Neural cell (in vitro differentiated cells): ENCODE results near the gene DNM3. TPM values are rescaled to one million over a fixed set of nuclear protein-coding genes. Genes with fewer than 3 reads are reported as not detected.

Source experiments
- H2AFZ ChIP-seq: fragments of 200-600, 300-800 bp; sonication (generic), shearing (Covaris generic); 2 replicates; pipeline ENCODE4 v1.6.0; 2014; ENCODE audit warnings: low read depth, mild to moderate bottlenecking, antibody characterized with exemption, low read length, moderate library complexity
- H3F3A ChIP-seq: fragments of 200-600 bp; shearing (Covaris generic); 2 replicates; pipeline ENCODE4 v1.6.1; 2016; ENCODE audit warnings: mild to moderate bottlenecking, moderate library complexity, mixed read lengths, antibody characterized with exemption, low read length; ENCODE audit not compliant: insufficient read depth, poor library complexity, severe bottlenecking
- H3K27ac ChIP-seq: fragments of 200-600, 300-800 bp; sonication (generic), shearing (Covaris generic); 2 replicates; pipeline ENCODE4 v1.5.1; 2014; ENCODE audit warnings: mild to moderate bottlenecking, low read length, moderate library complexity
- H3K27me3 ChIP-seq: fragments of 300-800, 200-600 bp; sonication (generic), shearing (Covaris generic); 2 replicates; pipeline ENCODE4 v1.6.0; 2014; ENCODE audit warnings: mild to moderate bottlenecking, low read depth, low read length, moderate library complexity; ENCODE audit not compliant: insufficient read depth
- H3K36me3 ChIP-seq: fragments of 300-800, 200-600 bp; sonication (generic), shearing (Covaris generic); 2 replicates; pipeline ENCODE4 v1.5.1; 2014; ENCODE audit warnings: mild to moderate bottlenecking, antibody characterized with exemption, low read length, moderate library complexity; ENCODE audit not compliant: insufficient read depth
- H3K4me2 ChIP-seq: fragments of 300-800, 200-600 bp; sonication (generic), shearing (Covaris generic); 2 replicates; pipeline ENCODE4 v1.6.0; 2014; ENCODE audit warnings: mild to moderate bottlenecking, low read length
- H3K4me3 ChIP-seq: fragments of 300-800, 200-600 bp; sonication (generic), shearing (Covaris generic); 2 replicates; pipeline ENCODE4 v1.5.1; 2014; ENCODE audit warnings: mild to moderate bottlenecking, low read length, moderate library complexity
- H3K79me2 ChIP-seq: fragments of 200-600 bp; shearing (Covaris generic); replicated peaks from 2 replicates; pipeline ENCODE4 v1.6.0; 2014; ENCODE audit warnings: mild to moderate bottlenecking, low read length, moderate library complexity; ENCODE audit not compliant: insufficient read depth
- H3K9ac ChIP-seq: fragments of 300-800, 200-600 bp; sonication (generic), shearing (Covaris generic); 2 replicates; pipeline ENCODE4 v1.6.1; 2016; ENCODE audit warnings: mild to moderate bottlenecking, low read length, mixed read lengths
- H3K9me2 ChIP-seq: fragments of 200-600 bp; shearing (Covaris generic); 2 replicates; pipeline ENCODE4 v1.6.1; 2016; ENCODE audit warnings: mild to moderate bottlenecking, low read length, mixed read lengths; ENCODE audit not compliant: insufficient read depth
- H3K9me3 ChIP-seq: fragments of 200-600, 300-800 bp; sonication (generic), shearing (Covaris generic); 2 replicates; pipeline ENCODE4 v1.6.1; 2016; ENCODE audit warnings: mild to moderate bottlenecking, mixed run types, low read length, moderate library complexity, mixed read lengths
- H4K20me1 ChIP-seq: fragments of 200-600 bp; shearing (Covaris generic); 2 replicates; pipeline ENCODE4 v1.6.1; 2016; ENCODE audit warnings: mild to moderate bottlenecking, mixed run types; ENCODE audit not compliant: insufficient read depth
- EP300 ChIP-seq: fragments of 450-650 bp; conservative IDR thresholded peaks from 2 replicates; pipeline ENCODE4 v1.6.1; 2014; ENCODE audit warnings: antibody characterized with exemption, mild to moderate bottlenecking, moderate library complexity; ENCODE audit not compliant: poor library complexity, severe bottlenecking
- EZH2 ChIP-seq: fragments of 200-600, 300-800 bp; shearing (Covaris generic), sonication (generic); IDR thresholded peaks from 2 replicates; pipeline ENCODE4 v1.6.1; 2014; ENCODE audit warnings: antibody characterized with exemption, low read length, borderline replicate concordance, mild to moderate bottlenecking; ENCODE audit not compliant: insufficient read depth, poor library complexity, severe bottlenecking
- MXI1 ChIP-seq: fragments of 450-650 bp; conservative IDR thresholded peaks from 2 replicates; pipeline ENCODE4 v1.6.1; 2014; ENCODE audit warnings: antibody characterized with exemption, mild to moderate bottlenecking; ENCODE audit not compliant: poor library complexity, severe bottlenecking
- POLR2AphosphoS5 ChIP-seq: IDR thresholded peaks from 2 replicates; pipeline ENCODE4 v1.6.1; 2012
- RAD21 ChIP-seq: fragments of 450-650 bp; conservative IDR thresholded peaks from 2 replicates; pipeline ENCODE4 v1.6.1; 2014; ENCODE audit warnings: antibody characterized with exemption, mild to moderate bottlenecking, moderate library complexity
- SMC3 ChIP-seq: fragments of 450-650 bp; conservative IDR thresholded peaks from 2 replicates; pipeline ENCODE4 v1.6.1; 2014; ENCODE audit warnings: antibody characterized with exemption, mild to moderate bottlenecking, moderate library complexity; ENCODE audit not compliant: poor library complexity
- TAF1 ChIP-seq: IDR thresholded peaks from 2 replicates; pipeline ENCODE4 v1.6.1; 2012; ENCODE audit warnings: low read depth
- polyA plus RNA-seq: library from polyadenylated mRNA; depleted of rRNA; stranded (reverse); fragments of >200 nt; gene quantifications from 2 replicates; pipeline ENCODE4 v1.2.3, GENCODE V29; 2014
- TF ChIP-seq, protein P1 (sequence below): IDR thresholded peaks from 2 replicates; pipeline ENCODE4 v1.6.1; 2012; ENCODE audit warnings: borderline replicate concordance
- TF ChIP-seq, protein P2 (sequence below): fragments of 450-650 bp; IDR thresholded peaks from 2 replicates; pipeline ENCODE4 v1.5.1; 2014; ENCODE audit warnings: antibody characterized with exemption, mild to moderate bottlenecking, moderate library complexity; ENCODE audit not compliant: poor library complexity, severe bottlenecking

The DNM3 gene
- polyA plus RNA-seq, 1 donor from 2014 or later, result 37.1 TPM

DNA sequence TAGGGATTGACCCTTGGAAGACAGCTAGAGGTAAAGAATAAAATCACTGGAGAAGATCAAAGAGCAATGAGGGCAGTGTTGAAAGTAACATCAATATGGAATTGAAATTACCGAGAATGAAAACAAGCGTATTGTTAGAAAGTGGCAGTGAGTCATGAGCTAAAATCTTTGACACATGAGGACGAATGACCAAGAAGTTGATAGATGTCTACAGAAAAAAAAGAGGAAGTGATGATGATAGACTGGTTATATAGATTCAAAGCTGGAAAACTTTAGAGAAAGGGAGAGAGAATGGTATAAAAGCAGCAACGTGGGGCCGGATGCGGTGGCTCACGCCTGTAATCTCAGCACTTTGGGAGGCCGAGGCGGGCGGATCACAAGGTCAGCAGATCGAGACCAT, 12.5 kb upstream of the DNM3 start:
- no peaks in the 10 kb centered on the region for H4K20me1 ChIP-seq
- H3K27ac ChIP-seq, result no peak overlapping the region
- no peak overlapping the region for H3K9ac ChIP-seq
- no peaks in the 10 kb centered on the region for H3K36me3 ChIP-seq
- no peaks in the 10 kb centered on the region for H3F3A ChIP-seq
- H3K4me3 ChIP-seq, result no peak overlapping the region
- no peak for TF ChIP-seq EP300
- no peak for TF ChIP-seq RAD21
- no peak for TF ChIP-seq POLR2AphosphoS5
- no peaks in the 10 kb centered on the region for H3K27me3 ChIP-seq
- peaks cover 4% of the 10 kb centered on the region for H3K9me3 ChIP-seq
- H3K79me2 ChIP-seq, result no peaks in the 10 kb centered on the region
- no peaks in the 10 kb centered on the region for H3K9me2 ChIP-seq
- no peak overlapping the region for H3K4me2 ChIP-seq
- H2AFZ ChIP-seq, result no peak overlapping the region

DNA sequence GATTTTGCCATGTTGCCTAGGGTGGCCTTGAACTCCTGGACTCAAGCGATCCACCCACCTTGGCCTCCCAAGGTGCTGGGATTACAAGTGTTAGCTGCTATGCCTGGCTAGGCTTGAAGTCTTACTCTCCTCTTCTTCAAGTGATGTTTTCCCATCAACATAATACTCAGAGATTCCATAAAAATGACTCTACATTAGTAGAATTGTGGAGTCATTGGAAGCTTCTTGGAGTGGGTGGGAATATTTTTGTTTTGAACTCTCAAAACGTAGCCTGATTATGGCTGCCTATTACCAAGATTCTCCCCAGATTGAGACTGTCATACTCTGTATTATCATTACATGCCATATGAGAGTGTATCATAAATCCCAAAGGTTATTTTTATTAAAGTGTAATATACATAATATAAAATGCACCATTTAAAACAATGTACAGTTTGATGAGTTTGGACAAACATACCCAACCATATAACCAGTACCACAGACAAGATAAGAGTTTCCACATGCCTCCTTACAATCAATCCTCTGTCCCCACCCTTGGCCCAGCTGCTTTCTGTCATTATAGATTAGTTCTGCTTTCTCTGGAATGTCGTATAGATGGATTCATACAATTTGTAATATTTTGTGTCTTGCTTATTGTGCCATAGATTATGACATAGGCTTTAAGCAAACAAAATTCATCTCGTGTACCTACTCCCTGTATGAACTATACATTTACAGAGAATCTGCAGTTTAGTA, 8.0 kb upstream of the DNM3 start:
- Histone ChIP-seq H3K4me3 (no peak overlapping the region), H3K9me3 (no peaks in the 10 kb centered on the region), H3K9ac (no peak overlapping the region), H3K27ac (no peak overlapping the region), H3K4me2 (no peak overlapping the region), H3K9me2 (no peaks in the 10 kb centered on the region), H4K20me1 (no peaks in the 10 kb centered on the region), H3F3A (no peaks in the 10 kb centered on the region), H2AFZ (no peak overlapping the region), H3K36me3 (no peaks in the 10 kb centered on the region), H3K27me3 (no peaks in the 10 kb centered on the region), H3K79me2 (no peaks in the 10 kb centered on the region)
- no peak for TF ChIP-seq EP300
- TF ChIP-seq POLR2AphosphoS5, result no peak
- TF ChIP-seq, protein P1, sequence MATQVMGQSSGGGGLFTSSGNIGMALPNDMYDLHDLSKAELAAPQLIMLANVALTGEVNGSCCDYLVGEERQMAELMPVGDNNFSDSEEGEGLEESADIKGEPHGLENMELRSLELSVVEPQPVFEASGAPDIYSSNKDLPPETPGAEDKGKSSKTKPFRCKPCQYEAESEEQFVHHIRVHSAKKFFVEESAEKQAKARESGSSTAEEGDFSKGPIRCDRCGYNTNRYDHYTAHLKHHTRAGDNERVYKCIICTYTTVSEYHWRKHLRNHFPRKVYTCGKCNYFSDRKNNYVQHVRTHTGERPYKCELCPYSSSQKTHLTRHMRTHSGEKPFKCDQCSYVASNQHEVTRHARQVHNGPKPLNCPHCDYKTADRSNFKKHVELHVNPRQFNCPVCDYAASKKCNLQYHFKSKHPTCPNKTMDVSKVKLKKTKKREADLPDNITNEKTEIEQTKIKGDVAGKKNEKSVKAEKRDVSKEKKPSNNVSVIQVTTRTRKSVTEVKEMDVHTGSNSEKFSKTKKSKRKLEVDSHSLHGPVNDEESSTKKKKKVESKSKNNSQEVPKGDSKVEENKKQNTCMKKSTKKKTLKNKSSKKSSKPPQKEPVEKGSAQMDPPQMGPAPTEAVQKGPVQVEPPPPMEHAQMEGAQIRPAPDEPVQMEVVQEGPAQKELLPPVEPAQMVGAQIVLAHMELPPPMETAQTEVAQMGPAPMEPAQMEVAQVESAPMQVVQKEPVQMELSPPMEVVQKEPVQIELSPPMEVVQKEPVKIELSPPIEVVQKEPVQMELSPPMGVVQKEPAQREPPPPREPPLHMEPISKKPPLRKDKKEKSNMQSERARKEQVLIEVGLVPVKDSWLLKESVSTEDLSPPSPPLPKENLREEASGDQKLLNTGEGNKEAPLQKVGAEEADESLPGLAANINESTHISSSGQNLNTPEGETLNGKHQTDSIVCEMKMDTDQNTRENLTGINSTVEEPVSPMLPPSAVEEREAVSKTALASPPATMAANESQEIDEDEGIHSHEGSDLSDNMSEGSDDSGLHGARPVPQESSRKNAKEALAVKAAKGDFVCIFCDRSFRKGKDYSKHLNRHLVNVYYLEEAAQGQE, result no peak
- no peak for TF ChIP-seq SMC3
- TF ChIP-seq RAD21, result no peak
- no peak for TF ChIP-seq EZH2
- TF ChIP-seq, protein P2, sequence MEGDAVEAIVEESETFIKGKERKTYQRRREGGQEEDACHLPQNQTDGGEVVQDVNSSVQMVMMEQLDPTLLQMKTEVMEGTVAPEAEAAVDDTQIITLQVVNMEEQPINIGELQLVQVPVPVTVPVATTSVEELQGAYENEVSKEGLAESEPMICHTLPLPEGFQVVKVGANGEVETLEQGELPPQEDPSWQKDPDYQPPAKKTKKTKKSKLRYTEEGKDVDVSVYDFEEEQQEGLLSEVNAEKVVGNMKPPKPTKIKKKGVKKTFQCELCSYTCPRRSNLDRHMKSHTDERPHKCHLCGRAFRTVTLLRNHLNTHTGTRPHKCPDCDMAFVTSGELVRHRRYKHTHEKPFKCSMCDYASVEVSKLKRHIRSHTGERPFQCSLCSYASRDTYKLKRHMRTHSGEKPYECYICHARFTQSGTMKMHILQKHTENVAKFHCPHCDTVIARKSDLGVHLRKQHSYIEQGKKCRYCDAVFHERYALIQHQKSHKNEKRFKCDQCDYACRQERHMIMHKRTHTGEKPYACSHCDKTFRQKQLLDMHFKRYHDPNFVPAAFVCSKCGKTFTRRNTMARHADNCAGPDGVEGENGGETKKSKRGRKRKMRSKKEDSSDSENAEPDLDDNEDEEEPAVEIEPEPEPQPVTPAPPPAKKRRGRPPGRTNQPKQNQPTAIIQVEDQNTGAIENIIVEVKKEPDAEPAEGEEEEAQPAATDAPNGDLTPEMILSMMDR, result no peak
- TF ChIP-seq MXI1, result no peak
- no peak for TF ChIP-seq TAF1
